Head of caudate nucleus (tissue), 42 donors: ENCODE measurements around the gene TBL3.
"Not testable (repeated sequence)": the region's sequence is repeated elsewhere in the genome, so short reads cannot be mapped to it uniquely, and the experiment has no call there.

Experiments used
- DNase-seq, 42 donors: peaks; one replicate each; pipeline versions ENCODE4 v3.0.0 to v3.0.0-alpha.2; 2020 to 2021; ENCODE audit warnings: mixed read lengths in 7 of 42
- intact Hi-C: fragments of 100-400 bp; cut with DNase I; formaldehyde crosslinking; loops from one replicate; pipeline ENCODE4 v1.15.0; 2022

The TBL3 gene

DNA sequence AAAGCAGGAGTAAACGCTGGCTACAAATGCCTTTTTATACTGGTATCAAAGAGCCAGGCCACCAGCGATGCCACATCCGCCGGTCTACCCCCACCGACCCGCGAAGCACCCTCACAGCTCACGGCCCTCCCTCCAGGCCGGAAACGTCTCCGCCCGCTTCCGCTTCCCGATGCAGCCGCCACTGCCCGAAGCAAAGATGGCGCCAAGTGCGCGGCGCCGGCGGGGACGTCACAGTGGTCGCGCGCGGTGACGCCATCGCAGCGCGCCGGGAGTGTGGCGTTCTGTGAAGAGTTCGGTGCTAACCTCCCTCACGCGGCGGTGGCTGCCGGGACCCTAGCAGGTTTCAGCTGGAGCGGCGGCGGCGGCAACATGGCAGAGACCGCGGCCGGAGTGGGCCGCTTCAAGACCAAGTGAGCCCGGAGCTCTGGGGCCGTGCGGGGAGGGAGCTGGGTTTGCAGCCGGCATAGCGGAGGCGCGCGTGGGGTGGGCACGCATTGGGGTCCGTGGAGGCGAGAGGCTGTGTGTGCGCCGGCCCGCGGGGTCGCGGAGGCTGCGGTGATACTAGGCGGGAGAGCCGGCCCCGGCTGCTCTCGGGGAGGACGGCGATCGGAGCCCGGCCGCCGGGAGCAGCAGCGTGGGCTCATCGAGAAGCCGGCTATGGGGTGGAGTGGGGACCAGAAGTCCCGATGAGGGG is at the start of gene TBL3:
TSS of gene TBL3 (plus strand) at position 258 of the 694 bp plus-strand sequence. CDS start at position 370, 112 bp downstream.
- DNase-seq: peak; percentile 81 to 98 (median 94)
- intact Hi-C loops: no loop called here

DNA sequence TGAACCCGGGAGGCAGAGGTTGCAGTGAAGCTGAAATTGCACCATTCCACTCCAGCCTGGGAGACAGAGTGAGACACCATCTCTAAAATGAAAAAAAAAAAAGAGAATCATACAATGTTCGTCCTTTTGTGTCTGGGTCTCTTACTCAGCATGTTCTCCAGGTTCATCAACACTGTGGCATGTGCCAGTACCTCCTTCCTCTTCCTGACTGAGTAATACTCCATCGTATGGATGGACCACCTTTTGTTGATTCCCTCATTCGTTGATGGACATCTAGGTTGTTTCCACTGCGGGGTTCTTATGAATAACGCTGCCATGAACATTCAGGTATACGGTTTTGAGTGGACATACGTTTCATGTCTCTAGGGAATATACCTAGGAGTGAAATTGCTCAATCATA is 49.5 kb upstream of the TBL3 start:
- intact Hi-C loops: no loop called here

DNA sequence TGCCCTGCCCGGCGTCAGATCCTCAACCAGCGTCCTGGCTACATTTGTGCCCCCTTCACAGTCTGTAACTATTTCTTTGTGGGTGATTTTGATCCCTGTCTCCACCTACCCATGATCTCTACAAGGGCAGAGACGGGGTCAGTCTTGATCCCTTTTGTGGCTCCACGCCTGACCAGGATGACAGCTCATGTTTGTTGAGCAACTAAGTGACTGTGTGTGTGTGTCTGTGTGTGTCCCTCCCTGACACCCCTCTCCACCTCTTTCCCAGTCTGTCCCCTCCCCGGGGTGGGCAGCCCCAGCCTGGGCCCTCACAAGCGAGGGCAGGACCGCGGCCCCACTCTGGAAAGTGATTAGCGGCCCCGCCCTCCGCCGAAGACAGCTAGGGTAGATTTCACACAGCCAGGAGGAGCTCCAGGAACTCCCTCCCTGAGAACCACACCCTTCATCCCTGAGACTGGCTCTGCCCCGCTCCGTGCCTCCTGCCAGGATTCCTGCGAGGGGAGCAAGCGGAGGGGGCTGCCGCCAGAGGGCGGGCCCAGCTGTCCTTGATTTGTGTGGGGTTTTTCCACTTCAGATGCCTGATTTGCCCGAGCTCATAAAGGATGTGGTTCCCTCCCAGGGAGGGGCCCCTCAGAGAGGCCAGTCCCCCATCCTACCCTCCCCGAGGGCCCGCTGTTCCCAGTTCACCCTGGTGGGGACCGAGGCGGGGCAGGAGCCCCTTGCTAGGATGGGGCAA is 48.4 kb upstream of the TBL3 start:
- DNase-seq: no peak
- intact Hi-C loops: no loop called here

More for the DNA sequence above, 49.5 kb upstream of the TBL3 start:
- DNase-seq: no peak

DNA sequence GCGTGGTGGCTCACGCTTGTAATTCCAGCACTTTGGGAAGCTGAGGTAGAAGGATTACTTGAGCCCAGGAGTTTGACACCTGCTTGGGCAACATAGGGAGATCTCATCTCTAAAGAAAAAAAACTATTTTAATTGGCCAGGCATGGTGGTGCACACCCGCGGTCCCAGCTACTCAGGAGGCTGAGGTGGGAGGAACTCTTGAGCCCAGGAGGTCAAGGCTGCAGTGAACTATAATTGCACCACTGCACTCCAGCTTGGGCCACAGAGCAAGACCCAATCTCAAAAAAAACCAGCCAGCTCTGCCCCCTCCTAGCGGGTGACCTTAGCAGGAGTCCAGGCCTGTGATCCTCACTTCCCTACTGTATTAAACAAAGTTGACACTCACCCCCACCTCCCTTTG is 47.8 kb upstream of the TBL3 start:
- intact Hi-C loops: no loop called here
- DNase-seq: no peak

DNA sequence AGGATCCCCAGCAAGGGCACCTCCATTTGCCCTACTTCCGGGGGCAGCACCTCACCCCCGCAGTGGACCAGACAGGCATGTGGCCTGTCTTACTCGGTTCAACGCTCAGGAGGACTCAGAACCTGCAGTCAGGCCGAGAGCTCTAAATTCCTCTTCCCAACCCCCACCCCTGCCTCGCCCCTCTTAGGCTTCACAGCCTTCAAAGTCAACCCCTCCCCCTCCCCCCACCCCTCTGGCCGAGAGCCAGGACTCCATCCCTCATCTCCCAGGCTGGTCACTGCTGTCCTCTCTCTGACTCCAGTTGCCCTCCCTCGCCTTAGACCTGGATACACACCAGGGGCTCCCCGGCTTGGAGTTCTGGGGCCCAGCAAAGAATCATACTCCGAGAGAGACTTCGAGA is 45.6 kb upstream of the TBL3 start:
- DNase-seq: no peak
- intact Hi-C loops: no loop called here

DNA sequence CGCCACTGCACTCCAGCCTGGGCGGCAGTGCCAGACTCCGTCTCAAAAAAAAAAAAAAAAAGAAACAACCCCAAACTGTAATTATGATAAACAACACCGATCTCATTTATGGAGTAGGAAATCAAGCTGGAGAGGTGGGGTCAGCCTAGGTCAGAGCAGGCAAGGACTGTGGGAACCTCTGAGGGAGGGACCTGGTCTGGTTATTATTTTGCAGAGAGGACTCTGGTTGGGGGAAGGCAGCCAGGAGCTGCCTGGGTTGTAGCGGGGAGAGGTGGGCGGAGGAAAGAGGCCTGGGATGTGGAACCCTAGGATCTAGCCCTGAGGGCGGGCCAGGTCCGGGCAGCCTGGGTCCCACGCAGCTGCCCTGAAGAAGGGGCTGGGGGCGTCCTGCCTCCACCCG is 42.7 kb upstream of the TBL3 start:
- intact Hi-C loops: loop anchor here (2.0 kb wide), 1 partner anchor 64 kb away; no protein-coding TSS in a partner anchor
- peak in 4 of 42 donors; percentile 10 to 40 (median 29) for DNase-seq

DNA sequence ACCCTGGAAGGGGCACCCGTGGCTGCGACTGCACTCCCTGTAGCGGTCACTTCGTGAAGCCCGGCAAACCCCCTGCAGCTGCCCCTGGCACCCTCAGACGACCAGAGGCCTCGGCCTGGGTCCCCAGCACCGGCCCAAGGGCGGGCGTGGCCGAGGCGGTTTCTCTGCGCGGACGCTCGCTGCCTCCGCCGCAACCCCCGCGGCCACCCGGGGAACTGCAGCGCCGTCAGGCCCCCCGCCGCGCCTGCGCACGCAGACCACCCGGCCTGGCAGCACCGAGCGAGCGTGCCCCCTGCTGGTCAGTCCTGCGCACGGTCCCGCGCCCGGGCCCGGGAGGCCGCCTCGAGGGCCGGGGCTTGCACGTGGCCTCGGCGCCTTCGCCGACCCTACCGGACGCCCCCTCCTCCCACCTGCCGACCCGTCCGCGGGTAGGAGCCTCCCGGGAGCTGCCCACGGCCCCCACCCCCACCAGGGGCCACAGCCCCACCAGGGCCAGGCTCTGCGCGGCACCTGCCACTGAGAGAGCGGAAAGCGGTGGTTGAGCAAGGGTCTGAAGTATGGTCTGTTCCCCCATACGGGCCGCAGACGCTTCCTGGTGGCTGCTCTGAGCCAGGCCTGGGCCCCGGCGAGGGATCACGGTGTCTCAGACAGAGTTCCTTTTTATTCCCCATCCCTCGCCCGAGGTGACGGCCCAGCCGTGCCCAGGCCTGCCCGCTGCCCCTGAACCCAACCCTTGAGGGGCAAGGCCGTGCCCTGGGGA is 42.1 kb upstream of the TBL3 start:
- DNase-seq: peak; percentile 59 to 96 (median 90)
- intact Hi-C loops: loop anchor here (2.0 kb wide), 1 partner anchor 65 kb away; no protein-coding TSS in a partner anchor

DNA sequence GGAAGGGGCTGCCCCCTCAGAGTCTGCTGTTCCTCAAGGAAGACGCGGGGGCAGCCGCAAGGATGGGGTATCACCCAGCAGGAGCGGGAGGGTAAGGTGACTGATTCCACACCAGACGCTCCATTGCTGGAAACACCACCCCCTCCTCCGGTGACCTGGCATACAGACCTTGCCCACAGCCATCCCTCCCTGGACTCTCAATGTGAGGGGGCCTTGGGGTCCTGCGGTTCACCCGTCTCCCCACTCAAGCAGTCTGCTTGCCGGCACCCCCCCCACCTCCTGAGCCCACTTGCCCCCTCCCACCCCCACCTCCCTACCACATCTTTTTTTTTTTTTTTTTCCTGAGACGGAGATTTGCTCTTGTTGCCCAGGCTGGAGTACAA is 41.5 kb upstream of the TBL3 start:
- intact Hi-C loops: no loop called here
- no peak for DNase-seq

DNA sequence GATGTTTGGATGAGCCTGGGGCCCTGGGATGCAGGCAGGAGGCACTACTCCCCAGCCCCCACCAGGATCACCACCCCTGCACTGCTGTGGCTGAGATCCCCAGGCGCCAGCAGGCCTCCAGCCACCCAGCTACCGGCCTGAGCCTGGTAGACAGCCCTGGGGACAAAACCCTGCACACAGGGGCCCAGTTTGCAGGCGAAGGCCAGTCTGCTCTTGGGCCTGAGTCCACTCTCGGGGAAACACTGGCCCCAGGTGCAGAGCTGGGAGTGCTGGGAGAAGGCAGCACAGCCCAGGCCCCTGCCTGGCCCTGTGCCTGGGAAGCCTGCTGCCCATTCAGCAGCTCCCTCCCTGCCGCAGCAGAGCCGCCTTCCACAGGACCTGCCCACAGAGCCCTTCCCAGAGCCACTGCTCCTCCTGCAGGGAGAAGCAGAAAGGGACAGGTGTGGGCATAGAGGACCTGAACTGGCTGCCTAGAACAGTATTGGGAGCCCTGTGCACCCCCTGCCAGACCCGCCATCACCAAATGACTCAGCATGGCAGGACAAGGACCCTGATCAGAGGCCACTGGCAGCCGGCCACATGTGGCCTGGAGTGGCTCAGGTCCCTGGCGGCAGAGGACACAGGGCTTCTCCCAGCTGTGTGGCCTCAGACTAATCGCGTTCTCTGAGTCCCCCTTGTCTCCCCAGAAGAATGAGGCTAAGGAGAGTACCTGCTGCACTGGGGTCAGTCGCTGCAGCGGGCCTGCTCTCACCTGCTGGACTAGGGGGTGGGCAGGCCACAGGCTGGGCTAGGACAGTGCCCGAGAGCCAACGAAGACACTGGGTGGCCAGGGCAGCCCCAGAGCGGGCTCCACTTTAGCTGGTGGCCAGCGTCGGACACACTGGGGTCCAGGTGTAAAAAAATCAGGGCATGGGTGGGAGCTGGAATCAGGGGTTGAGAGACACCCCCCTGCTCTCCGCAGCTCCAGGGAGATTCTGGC is 39.5 kb upstream of the TBL3 start:
- DNase-seq: peak in 1 of 42 donors; percentile 37
- intact Hi-C loops: no loop called here

DNA sequence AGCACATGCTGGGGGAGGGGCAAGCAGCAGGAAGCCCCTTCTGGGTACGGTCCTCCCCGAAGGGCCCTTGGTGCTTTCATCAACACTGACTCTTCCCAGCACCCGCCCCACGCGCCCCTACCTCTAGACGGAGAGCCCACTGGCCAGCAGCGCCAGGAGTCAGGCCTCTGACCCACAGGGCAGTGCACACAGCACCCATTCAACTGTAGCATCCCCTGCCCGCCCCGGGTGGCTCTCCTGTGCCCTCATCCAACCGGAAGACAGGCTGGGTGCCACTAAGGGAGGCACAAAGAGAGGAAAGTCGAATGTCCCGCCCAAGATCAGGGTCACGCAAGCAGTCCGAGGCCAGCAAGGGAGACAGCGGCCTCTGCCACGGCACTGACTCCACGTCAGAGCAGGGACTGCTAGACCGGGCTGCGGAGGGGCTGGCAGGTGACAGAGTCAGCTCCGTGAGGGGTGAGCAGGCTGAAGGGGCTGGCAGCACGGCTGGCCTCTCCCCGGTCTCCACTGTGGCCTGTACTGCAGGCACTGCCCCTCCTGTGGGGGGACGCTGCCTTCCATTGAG is 38.7 kb upstream of the TBL3 start:
- DNase-seq: no peak
- intact Hi-C loops: no loop called here

DNA sequence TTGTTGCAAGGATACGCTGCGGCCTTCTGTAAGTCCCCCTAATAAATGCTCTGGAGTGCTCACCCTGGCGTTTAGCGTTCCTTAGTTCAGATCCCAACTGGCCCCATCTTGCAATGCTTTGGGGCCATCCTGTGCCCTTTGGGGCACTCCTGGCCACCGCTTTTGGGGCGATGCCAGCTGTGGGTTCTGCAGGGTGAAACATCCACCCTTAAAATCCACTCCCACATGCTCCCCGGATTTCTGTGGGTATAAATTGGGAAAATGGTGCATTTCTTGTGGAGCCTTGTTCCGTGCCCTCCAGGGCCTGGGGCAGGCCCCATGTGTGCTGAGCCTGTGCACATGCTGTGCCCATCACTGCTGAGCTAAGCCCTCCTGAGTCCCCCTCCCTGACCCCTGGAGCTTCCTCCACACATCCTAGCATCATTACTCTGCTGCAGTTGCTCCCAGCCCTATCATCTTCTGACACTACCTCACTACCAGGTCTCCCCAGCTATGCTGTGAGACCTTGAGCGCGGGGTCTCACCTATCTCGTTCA is 34.8 kb upstream of the TBL3 start:
- intact Hi-C loops: no loop called here
- DNase-seq: no peak

DNA sequence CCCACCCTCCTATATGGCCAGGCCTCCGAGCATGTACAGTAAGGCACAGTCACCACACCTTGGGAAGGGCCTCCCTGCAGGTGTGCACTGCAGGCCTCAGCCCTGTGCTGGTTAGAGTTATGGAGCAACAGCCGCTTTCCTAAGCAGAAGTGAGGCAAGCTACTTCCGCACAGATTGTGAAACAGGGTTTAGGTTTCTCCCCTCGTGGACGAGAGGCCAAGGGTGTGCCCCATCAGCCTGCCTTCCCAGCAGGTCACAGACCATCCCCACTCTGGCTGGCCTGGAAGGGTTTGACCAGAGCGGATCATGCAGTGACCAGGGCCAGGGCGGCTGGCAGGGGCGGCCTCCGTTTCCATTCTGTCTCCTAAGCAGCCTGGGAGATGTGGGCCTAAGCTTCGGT is 33.5 kb upstream of the TBL3 start:
- intact Hi-C loops: no loop called here
- DNase-seq: peak in 3 of 42 donors; percentile 16 to 38 (median 28)

DNA sequence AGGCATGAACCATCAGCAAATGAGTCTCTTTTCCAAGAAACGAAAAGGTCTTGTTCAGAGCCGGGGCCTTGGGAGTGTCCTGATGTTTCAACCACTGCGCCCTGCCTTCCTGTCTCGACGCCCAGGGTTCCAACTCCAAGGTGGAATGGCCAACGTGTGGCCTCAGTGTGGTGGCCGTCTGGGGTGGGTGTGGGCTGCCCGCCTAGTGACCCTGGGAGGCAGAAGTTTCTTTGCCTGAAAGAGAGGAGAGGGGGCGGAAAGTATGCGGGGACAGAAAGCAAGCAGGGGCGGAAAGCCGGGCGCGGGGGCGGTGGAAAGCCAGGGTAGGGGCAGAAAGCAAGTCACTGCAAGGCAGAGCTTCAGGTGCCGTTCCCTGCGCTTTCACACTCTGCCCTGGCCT is 32.9 kb upstream of the TBL3 start:
- DNase-seq: peak in 7 of 42 donors; percentile 31 to 60 (median 42)
- intact Hi-C loops: no loop called here

DNA sequence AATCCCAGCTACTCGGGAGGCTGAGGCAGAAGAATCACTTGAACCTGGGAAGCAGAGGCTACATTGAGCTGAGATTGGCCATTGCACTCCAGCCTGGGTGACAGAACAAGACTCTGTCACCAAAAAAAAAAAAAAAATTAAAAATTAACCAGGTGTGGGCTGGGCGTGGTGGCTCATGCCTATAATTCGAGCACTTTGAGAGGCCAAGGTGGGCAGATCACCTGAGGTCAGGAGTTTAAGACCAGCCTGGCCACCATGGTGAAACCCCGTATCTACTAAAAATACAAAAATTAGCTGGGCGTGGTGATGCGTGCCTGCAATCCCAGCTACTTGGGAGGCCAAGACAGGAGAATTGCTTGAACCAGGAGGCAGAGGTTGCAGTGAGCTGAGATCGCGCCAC is 32.0 kb upstream of the TBL3 start:
- intact Hi-C loops, DNase-seq: not testable (repeated sequence)

DNA sequence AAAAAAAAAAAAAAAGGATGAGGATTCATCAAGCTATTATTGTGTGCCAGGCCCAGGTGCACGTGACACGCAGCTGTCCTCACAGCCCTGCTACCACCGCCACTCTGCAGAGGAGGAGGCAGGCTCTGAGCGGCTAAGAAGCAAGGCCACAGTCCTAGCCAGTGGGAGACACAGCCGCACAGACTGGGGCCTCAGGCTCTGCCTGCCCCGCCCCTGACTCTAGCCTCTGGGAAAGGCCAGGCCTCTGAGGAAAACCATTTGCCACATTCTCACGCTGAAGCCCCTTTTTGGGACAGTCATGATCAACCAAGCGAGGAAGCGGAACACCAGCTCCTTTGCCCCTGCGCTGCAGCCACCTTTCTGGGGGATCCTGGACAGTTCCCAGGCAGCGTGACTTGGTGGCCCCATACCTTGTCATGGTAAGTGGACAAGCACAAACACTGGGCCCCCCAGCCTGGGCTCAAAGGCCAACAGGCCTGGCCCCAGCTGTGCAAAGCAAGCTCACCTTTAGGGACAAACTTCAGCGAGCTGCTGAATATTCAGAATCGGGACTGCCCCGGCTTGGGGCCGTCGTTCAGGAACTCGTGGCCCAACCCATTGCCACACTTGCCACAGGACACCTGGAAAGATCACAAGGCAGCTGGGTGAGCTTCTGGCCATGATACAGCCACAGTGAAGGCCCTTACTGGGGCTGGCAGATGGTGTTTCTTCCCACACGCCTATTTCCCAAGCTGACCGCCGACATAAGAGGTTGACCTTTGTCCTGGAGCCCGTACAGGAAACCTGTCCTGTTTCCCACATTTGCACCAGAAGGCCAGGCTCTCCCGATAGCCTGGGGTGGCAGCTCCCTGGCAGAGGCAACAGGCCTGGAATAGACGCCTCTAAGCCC is 31.3 kb upstream of the TBL3 start:
- intact Hi-C loops: no loop called here
- DNase-seq: no peak

DNA sequence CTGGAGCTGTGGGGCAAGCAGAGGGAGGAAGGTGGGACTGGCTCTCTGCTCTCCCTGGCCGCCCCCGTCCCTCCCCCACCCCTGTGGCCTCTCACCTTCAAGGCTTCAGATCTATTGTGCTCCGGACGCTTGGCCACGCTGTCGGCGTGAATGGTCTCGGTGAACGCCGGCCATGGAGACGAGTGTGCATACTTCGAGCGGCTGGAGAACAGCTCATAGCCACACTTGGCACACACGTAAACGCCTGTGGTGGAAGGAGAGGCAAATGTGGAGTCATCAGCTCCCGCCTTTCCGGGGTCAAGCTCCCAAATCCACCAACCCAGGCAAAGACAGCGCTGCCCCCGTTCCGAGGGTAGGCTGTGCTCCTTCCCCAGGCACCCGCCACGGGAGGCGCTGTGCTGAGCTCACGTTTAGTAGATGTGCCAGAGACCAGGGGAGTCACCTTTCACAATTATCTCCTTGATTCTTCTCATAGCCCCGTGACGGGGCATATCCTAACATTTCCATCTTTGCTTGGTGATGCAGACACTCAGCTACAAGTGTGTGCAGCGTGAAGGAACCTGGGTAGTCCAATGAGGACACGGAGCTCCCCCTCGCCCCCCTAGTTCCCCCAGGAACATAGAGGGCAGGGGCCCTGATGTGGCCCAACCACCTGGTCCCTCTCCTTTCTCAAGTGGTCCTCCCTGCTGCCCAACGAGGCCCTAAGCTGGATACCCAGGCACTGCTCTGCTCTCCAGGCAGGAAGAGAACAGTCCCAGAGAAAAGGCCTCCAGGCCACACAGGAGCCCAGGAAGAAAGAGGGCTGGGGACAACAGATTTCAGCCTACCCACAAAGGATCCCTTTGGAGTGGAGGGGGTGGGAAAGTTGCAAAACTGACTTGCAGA is 30.4 kb upstream of the TBL3 start:
- intact Hi-C loops: no loop called here
- peak in 5 of 42 donors; percentile 28 to 64 (median 52) for DNase-seq
